CD4-positive, alpha-beta T cell treated with Interleukin-6 at 100 ng/mL for 8 hours (primary cell): ENCODE measurements around the gene QRICH2.
"Not testable (repeated sequence)": the region's sequence is repeated elsewhere in the genome, so short reads cannot be mapped to it uniquely, and the experiment has no call there.

Experiments used
- DNase-seq: peaks from one replicate; pipeline ENCODE4 v3.0.0-alpha.2; 2020; ENCODE audit warnings: mixed read lengths, low spot score

The QRICH2 gene

DNA sequence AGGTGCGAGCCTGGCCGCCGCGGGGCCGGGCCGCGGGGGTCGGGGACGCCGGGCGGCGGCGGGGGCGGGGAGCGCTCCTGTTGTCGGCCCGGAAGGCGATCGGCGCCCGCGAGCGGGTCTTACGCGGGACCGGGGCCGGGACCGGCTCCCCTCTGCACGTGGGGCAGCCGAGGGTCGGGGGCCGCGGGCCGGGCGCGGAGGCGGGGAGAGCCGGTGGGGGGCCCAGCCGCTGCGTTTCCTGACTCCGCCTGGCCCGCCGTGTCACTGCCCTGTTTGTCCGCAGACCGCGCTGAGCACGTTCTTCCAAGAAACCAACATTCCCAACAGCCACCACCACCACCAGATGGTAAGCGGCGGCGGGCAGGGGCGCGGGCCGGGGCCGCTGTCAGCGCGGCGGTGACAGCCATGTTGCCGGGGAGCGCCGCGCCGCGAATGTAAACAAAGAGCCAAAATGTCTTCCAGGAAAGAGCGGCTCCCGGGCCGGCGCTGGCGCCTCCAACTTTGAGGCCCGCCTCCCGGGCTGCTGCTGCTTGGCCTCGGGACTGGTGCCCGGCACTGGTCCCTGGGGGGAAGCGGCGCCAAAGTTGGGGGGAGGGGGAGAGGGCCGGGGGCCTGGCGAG is 42.3 kb downstream of the QRICH2 start:
- DNase-seq = no peak

DNA sequence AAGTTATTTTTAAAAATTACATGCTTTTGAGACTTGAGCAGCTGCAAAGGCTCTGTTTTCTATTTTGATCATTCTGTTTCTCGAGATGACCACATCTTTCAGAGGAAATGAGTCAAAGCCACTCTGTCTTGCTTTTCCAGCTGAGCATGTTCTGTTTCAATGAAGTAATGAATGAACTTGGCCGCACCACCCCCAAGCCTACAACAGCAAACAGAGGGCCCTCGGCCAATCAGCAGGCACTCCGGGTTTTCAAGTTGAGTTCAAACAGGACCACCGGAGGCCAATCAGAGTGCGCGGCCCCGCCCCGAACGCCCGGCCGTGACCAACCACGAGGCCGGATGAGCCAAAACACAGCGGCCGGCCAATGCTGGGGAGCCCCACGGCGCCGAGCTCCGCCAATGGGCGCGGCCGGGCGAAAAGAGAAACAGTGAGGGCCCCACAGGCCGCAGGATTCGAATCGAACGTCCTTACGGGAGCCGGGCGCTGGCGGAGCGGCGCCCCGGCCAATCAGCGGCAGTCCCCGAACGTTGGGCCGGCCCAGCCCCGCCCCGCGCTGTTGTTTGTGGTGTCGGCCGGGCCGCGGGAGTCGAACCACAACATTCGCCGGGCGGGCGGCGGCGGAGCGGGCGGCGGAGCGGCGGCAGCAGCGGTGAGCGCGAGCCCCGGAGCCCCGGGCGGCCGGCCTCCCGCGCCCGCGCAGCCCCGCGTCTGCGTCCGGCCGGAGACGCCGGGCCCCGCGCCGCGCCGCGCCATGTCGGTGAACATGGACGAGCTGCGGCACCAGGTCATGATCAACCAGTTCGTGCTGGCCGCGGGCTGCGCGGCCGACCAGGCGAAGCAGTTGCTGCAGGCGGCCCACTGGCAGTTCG is 43.1 kb downstream of the QRICH2 start, which contains the start of gene UBALD2:
UBALD2 (plus strand) TSS at position 594 of the 869 bp plus-strand sequence; CDS start at position 752, 158 bp downstream.
- peak; percentile 99 for DNase-seq

DNA sequence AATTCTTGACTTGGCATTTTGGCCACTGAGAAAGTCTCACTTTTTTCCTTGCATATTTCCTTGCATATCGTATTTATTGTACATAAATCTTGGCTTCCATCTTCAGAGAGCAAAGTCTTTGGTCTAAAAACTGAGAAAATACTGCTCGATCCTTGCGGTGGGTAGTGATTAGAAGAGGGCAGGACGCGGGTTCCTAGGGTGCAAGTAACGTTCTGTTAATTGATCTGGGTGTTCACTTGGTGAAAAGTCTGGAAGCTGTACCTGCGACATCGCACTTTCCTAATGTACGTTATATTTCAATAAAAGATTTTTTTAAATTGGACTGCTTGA is 43.7 kb downstream of the QRICH2 start:
- no peak for DNase-seq

DNA sequence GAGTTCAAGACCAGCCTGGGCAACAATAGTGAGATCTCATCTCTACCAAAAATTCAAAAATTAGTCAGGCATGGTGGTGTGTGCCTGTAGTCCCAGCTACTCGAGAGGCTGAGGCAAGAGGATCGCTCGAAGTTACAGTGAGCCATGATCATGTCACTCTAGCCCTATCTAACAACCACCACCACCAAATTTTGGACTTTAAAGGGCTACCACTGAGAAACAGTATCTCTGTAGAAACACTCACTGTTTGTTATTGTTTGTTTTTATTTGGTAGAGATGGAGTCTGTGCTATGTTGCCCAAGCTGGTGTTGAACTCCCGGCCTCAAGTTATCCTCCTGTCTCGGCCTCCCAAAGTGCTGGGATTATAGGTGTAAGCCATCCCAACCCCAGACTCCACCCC is 44.2 kb downstream of the QRICH2 start:
- DNase-seq = no peak

DNA sequence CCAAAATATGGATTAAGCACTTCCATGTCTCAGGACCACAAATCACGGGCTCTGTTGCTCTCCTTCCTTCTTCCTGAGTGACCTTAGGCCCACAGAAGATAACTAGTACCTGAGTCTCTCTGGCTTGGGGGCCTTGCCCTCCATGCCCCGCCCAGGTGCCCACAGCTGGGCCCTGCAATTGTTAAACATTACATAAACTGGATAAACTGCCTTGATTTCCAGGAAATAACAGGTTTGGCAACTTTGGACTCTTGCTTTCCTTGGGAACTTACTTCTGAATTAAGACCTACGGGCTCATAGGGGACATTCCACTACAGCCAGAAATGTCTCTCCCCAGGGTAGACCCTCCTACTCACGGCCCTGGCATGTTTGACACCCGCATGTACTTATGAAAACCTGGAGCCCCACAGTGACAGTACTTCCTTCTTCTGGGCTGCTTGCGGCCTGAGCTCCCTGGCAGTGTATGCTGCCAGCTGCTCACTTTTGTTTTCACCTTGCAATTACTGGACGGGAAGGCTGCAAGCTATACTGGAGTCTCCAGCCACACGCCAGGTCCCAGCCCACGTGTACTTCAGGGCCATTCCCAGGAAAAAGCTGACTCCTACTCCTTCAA is 45.2 kb downstream of the QRICH2 start:
- no peak for DNase-seq

DNA sequence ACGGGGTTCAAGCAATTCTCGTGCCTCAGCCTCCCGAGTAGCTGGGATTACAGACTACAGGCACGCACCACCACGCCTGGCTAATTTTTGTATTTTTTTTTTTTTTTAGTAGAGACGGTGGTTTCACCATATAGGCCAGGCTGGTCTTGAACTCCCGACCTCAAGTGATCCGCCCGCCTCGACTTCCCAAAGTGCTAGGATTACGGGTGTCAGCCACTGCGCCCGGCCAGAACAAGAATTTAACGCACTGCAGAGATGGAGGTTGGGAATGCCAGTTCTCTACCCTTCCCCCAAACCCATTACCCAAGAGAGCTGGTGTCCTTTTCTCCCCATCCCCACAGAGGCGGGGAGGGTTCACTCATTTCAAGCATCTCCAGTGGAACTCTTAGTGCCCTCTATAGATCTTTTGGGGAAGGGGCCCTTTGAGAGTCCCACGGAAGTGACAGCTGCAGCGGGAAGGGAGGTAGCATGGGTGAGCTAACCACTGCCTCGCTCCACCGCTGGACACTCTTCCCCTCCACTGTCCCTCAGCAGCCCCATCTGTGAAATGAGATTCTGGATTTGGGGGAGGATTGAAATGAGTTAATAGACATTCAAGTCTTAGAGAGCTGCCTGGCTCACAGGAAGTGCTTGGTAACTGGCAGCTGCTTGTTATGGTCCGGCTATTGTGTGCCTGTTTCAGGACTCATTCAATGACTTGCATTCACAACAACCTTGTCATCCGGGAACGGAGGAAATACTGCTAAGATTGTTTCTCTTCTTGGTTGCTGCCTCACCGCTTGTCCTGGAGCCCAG is 46.5 kb downstream of the QRICH2 start:
- no peak for DNase-seq

DNA sequence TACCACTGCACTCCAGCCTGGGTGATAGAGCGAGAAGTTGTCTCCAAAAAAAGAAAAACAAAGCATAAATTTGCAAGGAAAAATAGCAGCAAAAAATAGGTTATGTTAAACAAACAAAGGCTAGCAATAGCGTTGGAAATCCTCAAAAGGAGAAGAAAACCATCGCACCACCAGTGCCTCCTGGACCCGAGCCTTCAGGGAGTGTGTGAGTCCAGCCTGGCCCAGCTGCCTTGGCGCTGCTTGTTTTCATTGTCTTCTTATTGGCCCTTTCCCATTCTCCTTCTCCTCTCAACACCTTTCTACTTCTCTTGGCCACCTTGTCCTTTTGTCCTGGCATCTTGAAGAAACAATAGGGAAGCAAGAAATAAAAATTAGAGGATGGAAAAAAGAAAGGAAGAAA is 47.4 kb downstream of the QRICH2 start:
- DNase-seq = no peak

DNA sequence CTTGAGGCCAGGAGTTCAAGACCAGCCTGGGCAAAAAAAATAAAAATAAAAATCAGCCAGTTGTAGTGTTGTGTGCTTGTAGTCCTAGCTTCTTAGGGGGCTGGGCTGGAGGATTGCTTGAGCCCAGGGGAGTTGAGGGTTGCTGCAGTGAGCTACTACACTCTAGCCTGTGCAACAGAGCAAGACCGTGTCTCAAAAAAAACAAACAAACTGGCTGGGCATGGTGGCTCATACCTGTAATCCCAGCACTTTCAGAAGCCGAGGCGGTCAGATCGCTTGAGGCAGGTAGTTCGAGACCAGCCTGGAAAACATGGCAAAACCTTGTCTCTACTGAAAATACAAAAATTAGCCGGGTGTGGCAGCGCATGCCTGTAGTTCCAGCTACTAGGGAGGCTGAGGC is 47.9 kb downstream of the QRICH2 start:
- DNase-seq = no peak

DNA sequence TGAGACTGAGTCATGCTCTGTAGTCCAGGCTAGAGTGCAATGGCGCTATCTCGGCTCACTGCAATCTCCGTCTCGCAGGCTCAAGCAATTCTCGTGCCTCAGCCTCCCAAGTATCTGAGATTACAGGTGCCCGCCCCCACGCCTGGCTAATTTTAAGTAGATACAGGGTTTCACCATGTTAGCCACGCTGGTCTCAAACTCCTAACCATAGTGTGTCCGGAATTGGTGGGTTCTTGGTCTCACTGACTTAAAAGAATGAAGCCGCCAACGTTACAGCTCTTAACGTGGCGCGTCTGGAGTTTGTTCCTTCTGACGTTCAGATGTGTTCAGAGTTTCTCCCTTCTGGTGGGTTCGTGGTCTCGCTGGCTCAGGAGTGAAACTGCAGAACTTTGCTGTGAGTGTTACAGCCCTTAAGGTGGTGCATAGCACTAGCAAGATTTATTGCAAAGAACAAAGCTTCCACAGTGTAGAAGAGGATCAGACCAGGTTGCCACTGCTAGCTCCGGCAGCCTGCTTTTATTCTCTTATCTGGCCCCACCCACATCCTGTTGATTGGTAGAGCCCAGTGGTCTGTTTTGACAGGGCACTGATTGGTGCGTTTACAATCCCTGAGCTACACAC is 51.5 kb downstream of the QRICH2 start:
- DNase-seq = peak; percentile 61

DNA sequence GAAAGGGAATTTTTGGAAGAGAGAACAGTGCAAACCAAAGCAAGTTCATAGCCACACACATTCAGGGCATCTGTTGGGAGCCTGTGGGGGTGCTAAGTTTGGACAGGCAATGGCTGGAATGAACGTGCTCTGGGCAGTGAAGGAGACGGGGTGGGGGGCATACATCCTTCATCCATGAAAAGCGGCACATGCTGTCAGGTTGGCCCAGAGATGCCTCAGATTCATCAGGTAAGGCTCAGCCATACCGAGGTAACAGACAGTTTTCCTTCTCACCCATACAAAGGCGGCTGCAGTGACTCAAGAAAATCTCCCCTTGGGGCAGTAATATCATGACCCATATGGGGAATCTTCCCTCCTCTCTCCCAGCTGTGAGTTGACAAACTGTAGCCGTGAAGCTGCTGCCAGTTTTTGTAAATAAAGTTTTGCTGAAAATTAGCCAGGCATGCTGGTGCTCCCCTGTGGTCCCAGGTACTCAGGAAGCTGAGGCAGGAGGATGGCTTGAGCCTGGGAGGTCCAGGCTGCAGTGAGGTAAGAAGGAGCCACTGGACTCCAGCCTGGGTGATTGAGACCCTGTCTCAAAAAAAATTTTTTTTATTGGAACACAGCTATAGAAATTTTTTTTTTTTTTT is 52.2 kb downstream of the QRICH2 start:
- DNase-seq = no peak

DNA sequence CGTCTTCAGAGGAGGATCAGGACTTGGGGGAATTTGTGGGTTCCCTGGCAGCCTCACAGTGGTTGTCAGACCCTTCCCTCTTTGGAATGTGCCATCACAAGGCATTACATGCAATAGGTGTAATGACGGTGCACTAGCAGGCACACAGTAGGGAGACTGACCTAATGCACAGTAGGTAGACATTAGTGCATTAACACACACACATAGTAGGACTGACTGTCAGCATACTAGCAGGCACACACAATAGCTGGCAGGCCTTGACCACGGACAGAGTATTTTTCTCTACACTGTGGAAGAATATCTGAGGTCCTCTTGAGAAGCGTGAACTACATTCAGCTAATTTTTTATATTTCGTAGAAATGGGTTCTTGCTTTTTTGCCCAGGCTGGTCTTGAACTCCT is 53.8 kb downstream of the QRICH2 start:
- DNase-seq = no peak

DNA sequence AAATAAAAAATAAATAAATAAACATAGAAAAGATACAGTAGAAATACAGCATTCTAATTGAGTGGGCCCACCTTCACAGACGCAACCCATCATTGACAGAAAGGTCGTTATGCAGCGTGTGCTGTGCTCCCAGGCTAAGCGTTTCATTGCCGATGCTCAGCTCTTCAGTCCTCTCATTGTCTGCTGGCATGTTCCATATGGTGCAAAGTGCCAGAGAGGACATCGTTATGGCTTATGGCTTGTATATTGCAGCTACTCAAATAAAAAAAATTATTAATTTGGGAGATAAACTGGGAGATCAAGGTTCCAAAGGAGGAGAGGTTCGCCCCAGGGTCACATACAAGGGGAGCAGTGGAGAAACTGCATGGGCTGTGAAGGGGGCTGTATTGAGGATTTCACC is 54.2 kb downstream of the QRICH2 start:
- no peak for DNase-seq

DNA sequence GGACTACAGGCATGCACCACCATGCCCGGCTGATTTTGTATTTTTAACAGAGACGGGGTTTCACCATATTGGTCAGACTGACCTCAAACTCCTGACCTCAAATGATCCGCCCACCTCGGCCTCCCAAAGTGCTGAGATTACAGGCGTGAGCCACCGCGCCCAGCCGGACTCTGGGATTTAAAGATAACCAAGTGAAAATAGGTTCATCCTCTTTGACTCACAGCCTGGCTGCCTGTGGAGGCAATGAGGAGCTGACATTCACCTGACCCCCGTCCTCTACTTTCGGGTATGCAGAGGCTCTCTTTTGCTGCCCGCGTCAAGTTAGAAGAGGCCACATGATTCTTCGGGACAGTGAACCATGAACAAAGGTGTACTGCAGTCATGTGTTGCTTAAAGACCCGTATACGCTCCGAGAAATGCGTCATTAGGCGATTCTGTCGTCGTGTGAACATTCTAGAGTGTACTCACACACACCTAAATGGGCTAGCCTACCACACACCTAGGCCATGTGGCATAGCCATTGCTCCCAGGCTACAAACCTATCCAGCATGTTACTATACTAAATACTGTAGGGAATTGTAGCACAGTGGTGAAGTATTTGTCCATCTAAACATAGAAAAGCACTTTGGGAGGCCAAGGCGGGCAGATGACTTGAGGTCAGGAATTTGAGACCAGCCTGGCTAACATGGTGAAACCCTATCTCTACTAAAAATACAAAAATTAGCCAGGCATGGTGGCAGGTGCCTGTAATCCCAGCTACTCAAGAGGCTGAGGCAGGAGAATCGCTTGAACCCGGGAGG is 54.9 kb downstream of the QRICH2 start:
- not testable (repeated sequence) for DNase-seq

DNA sequence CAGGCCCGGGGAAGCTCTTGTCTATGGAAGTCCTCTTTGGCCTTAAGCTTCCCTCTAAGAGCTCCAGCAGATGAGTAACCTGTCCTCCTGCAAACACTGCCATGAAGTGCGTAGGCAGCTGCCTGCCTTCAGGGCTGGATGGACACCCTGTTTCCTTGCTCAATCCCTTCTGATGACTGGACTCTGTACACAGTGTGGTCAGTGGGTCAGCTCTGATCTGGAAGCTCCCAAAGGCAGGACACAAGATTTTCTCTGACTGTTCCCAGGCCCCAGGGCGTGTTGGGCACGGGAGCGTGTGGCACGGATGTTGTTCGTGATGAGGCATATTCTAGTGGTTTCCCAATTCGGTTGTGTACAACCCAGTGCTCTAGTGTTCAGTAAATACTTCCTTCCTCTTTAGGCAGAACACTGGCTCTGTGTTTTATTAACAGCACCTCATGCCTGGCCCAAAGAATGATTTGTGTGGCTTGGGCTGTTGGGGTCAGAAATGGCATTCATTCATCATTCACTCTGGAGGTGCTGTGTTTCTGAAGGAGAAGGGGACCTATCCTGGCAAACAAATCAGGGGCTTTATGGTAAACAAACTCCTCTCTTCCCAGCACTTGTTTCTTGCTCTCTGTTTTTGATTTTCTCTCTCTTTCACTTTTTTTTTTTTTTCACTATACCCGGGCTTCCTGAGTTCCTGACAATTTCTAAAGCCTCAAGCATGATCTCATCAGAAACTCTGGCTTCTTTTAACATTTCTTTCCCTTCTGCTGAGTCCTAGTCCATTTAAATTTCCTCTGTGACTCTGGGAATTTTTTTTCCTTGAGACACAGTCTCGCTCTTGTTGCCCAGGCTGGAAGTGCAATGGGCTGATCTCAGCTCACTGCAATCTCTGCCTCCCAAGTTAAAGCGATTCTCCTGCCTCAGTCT is 55.8 kb downstream of the QRICH2 start:
- peak; percentile 62 for DNase-seq

DNA sequence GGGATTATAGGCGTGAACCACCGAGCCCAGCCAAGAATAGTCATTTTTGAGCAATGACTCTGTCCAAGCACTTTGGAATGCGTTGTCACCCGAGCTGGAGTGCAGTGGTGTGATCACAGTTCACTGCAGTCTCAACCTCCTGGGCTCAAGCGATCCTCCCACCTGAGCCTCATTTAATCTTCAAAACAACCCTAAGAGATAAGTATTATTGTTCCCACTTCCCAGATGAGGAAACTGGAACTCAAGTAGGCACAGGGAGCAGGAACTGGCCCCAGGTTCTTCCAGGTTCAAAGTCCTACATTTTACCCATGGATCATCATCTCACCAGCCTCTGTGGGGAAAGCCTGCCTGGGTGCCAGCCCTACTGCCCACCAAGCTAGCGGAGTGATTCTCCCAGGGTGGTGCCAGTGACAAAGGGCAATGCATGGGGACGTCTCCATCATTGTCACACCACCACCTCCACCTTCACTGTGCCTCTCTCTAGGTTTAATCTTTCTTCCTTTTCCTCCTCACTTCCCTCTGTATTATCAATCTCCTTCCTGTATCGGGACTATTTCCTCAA is 56.5 kb downstream of the QRICH2 start:
- no peak for DNase-seq

DNA sequence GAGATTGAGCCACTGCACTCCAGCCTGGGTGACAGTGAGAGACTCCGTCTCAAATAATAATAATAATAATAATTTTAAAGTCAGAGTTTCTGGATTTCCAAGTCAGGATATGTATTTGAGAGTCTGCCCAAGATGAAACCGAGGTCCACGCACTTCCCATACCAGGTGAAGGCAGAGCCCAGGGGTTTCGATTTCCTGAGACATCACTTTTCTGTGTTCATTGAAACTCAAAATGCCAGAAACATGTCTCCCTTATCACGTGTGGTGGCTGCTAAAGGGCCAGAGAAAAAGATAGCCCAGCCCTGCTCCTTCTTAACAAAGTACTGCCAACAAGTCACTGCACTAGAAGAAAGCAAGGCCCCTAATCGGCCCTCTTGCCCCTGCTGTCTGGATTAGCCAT is 57.9 kb downstream of the QRICH2 start:
- no peak for DNase-seq

DNA sequence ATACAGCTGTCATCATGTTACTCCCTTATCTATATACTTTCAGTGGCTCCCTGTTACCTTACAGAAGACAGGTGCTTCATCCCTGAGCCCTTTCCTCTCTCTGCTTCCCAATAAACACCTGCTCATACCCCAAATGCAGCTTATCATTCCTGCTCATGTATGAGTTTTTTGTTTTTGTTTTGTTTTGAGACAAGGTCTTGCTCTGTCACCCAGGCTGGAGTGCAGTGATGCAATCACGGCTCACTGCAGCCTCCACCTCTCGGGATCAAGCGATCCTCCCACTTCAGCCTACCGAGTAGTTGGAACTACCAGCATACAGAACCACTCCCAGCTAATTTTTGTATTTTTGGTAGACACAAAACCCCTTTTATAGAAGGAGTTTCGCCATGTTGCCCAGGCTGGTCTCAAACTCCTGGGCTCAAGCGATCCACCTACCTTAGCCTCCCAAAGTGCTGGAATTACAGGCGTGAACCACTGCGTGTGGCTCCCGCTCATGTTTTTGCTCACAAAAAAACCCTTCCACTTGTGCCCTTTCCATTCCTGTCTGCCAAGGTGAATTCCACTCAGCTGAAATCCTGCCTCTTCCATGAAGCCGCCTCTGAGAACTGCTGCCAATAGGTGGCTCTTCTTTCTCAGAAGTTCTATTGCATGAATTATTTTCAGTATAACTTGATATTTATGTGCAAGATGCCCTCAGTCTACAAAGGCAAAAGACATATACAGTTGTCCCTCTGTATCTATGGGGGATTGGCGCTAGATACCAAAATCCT is 59.9 kb downstream of the QRICH2 start:
- DNase-seq = no peak

DNA sequence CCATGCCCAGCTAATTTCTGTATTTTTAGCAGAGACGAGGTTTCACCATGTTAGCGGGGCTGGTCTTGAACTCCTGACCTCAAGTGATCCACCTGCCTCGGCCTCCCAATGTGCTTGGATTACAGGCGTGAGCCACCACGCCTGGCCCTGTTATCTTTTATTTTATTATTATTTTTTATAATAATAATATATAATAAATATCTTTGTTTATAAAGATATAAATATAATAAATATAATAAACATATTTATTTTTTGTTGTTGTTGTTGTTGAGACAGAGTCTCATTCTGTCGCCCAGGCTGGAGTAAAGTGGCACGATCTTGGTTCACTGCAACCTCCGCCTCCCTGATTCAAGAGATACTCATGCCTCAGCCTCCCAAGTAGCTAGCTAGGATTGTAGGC is 60.8 kb downstream of the QRICH2 start:
- DNase-seq = no peak
